Measurements from ENCODE around the gene NTS. TPM values are rescaled to one million over a fixed set of nuclear protein-coding genes. Genes with fewer than 3 reads are reported as not detected.

The NTS gene
- not detected in 2 replicates for total RNA-seq (2014; rRNA removed; shearing (Covaris generic); ENCODE audit: low replicate concordance)

GRCh38 chr12:85874031-85874461 lies at the start of gene NTS:
Gene NTS, plus strand, starts transcription at chr12:85874295. Its CDS starts 109 bp downstream, at chr12:85874404.
- in situ Hi-C loops (cut with HindIII; ENCODE audit: low pct_unique_long_range_greater_than_20kb, low sequenced_read_pairs) = no loop called here
- no peak for DNase-seq (ENCODE audit: low read depth)

- in situ Hi-C loops (cut with HindIII; ENCODE audit: low pct_unique_long_range_greater_than_20kb, low sequenced_read_pairs) = no loop called here
- DNase-seq (ENCODE audit: low read depth) = peak; percentile 87
Observed at GRCh38 chr12:85825746-85826145, 48.3 kb upstream of the NTS start.

- in situ Hi-C loops (cut with HindIII; ENCODE audit: low pct_unique_long_range_greater_than_20kb, low sequenced_read_pairs) = no loop called here
- no peak for DNase-seq (ENCODE audit: low read depth)
Observed at GRCh38 chr12:85828576-85828975, 45.5 kb upstream of the NTS start.

- no peak for DNase-seq (ENCODE audit: low read depth)
- in situ Hi-C loops (cut with HindIII; ENCODE audit: low pct_unique_long_range_greater_than_20kb, low sequenced_read_pairs) = no loop called here
Observed at GRCh38 chr12:85829391-85829790, 44.7 kb upstream of the NTS start.

- DNase-seq (ENCODE audit: low read depth) = no peak
- in situ Hi-C loops (cut with HindIII; ENCODE audit: low pct_unique_long_range_greater_than_20kb, low sequenced_read_pairs) = no loop called here
Observed at GRCh38 chr12:85831327-85831990, 42.6 kb upstream of the NTS start.

- no peak for DNase-seq (ENCODE audit: low read depth)
- in situ Hi-C loops (cut with HindIII; ENCODE audit: low pct_unique_long_range_greater_than_20kb, low sequenced_read_pairs) = no loop called here
Observed at GRCh38 chr12:85833579-85833978, 40.5 kb upstream of the NTS start.

- in situ Hi-C loops (cut with HindIII; ENCODE audit: low pct_unique_long_range_greater_than_20kb, low sequenced_read_pairs) = no loop called here
- no peak for DNase-seq (ENCODE audit: low read depth)
Observed at GRCh38 chr12:85834378-85834777, 39.7 kb upstream of the NTS start.

- DNase-seq (ENCODE audit: low read depth) = no peak
- in situ Hi-C loops (cut with HindIII; ENCODE audit: low pct_unique_long_range_greater_than_20kb, low sequenced_read_pairs) = no loop called here
Observed at GRCh38 chr12:85835426-85836196, 38.5 kb upstream of the NTS start.

GRCh38 chr12:85836197-85837090 lies 37.7 kb upstream of the NTS start, which contains the start of gene RASSF9:
Gene RASSF9, minus strand, starts transcription at chr12:85836409. Its CDS starts 208 bp downstream, at chr12:85836201.
- in situ Hi-C loops (cut with HindIII; ENCODE audit: low pct_unique_long_range_greater_than_20kb, low sequenced_read_pairs) = no loop called here
- DNase-seq (ENCODE audit: low read depth) = no peak

- in situ Hi-C loops (cut with HindIII; ENCODE audit: low pct_unique_long_range_greater_than_20kb, low sequenced_read_pairs) = no loop called here
- no peak for DNase-seq (ENCODE audit: low read depth)
Observed at GRCh38 chr12:85843606-85844310, 30.3 kb upstream of the NTS start.

- no peak for DNase-seq (ENCODE audit: low read depth)
- in situ Hi-C loops (cut with HindIII; ENCODE audit: low pct_unique_long_range_greater_than_20kb, low sequenced_read_pairs) = no loop called here
Observed at GRCh38 chr12:85849344-85849743, 24.8 kb upstream of the NTS start.

- no peak for DNase-seq (ENCODE audit: low read depth)
- in situ Hi-C loops (cut with HindIII; ENCODE audit: low pct_unique_long_range_greater_than_20kb, low sequenced_read_pairs) = no loop called here
Observed at GRCh38 chr12:85855305-85855704, 18.8 kb upstream of the NTS start.

- in situ Hi-C loops (cut with HindIII; ENCODE audit: low pct_unique_long_range_greater_than_20kb, low sequenced_read_pairs) = no loop called here
- DNase-seq (ENCODE audit: low read depth) = no peak
Observed at GRCh38 chr12:85856966-85857365, 17.1 kb upstream of the NTS start.

- in situ Hi-C loops (cut with HindIII; ENCODE audit: low pct_unique_long_range_greater_than_20kb, low sequenced_read_pairs) = no loop called here
- DNase-seq (ENCODE audit: low read depth) = no peak
Observed at GRCh38 chr12:85865890-85866289, 8.2 kb upstream of the NTS start.

- in situ Hi-C loops (cut with HindIII; ENCODE audit: low pct_unique_long_range_greater_than_20kb, low sequenced_read_pairs) = no loop called here
- DNase-seq (ENCODE audit: low read depth) = peak; percentile 70
Observed at GRCh38 chr12:85866986-85867776, 6.9 kb upstream of the NTS start.

- peak; percentile 51 for DNase-seq (ENCODE audit: low read depth)
- in situ Hi-C loops (cut with HindIII; ENCODE audit: low pct_unique_long_range_greater_than_20kb, low sequenced_read_pairs) = no loop called here
Observed at GRCh38 chr12:85872497-85873091, 1.5 kb upstream of the NTS start.

- no peak for DNase-seq (ENCODE audit: low read depth)
- in situ Hi-C loops (cut with HindIII; ENCODE audit: low pct_unique_long_range_greater_than_20kb, low sequenced_read_pairs) = no loop called here
Observed at GRCh38 chr12:85877459-85877858, 3.4 kb downstream of the NTS start.

Measured in Caki2 (cell line).